Measurements from ENCODE around the gene ABLIM3.
"Not testable (repeated sequence)": the region's sequence is repeated elsewhere in the genome, so short reads cannot be mapped to it uniquely, and the experiment has no call there.

Gene ABLIM3

DNA sequence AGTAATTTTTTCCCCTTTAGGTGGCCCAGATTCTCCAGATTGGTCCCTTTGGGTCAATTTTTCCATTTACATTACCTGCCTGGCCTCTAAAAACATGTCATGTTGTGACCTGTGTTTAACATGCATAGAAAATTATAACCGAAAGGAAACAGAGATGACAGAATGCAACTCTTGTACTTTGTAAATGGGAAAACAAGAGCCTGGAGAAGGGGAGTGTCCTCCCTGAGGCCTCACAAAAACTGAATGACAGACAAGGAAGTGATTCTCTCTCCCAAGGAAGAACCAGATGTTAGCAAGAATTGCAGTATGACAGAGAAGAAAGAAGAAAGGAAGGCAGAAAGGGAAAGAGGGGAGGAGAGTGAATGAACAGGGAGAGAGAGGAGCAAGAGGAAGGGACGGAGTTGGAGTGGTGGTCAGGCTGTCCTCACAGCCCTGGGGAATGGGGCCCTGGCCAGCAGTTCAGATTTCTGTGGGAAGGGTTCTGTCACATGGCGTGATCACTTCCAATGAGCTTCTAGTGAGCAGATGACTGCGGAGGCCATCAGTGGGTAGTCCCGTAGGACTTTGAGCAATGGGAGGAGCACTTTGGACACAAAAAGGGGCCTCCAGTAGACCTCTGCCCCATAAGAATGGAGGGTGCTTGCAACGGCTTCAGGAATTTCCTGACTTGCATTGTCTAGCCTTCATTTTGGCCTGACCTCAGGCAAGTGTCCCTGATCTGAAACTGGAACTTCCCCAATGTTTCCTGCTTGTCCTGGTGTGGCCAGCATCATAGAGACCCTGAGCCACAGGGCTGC, 31.6 kb downstream of the ABLIM3 start:
- Histone ChIP-seq H3K4me3 (ENCODE audit: low read length) (no peak overlapping the region), H3K4me1 (ENCODE audit: insufficient read depth, low read length) (no peaks in the 10 kb centered on the region), H2AFZ (ENCODE audit: low read depth, low read length) (no peak overlapping the region)

GRCh38 chr5:149174847-149175234, 33.5 kb downstream of the ABLIM3 start:
- Histone ChIP-seq H2AFZ (ENCODE audit: low read depth, low read length) (no peak overlapping the region), H3K9me3 (ENCODE audit: low read length) (no peaks in the 10 kb centered on the region), H3K36me3 (ENCODE audit: insufficient read depth, low read length) (no peaks in the 10 kb centered on the region), H3K4me3 (ENCODE audit: low read length) (no peak overlapping the region), H3K27me3 (ENCODE audit: insufficient read depth, low read length) (no peaks in the 10 kb centered on the region), H3K4me1 (ENCODE audit: insufficient read depth, low read length) (no peaks in the 10 kb centered on the region)

More for the DNA sequence above, 31.6 kb downstream of the ABLIM3 start:
- H3K36me3 ChIP-seq (ENCODE audit: insufficient read depth, low read length), result no peaks in the 10 kb centered on the region
- H3K27me3 ChIP-seq (ENCODE audit: insufficient read depth, low read length), result no peaks in the 10 kb centered on the region
- H3K9me3 ChIP-seq (ENCODE audit: low read length), result no peaks in the 10 kb centered on the region

DNA sequence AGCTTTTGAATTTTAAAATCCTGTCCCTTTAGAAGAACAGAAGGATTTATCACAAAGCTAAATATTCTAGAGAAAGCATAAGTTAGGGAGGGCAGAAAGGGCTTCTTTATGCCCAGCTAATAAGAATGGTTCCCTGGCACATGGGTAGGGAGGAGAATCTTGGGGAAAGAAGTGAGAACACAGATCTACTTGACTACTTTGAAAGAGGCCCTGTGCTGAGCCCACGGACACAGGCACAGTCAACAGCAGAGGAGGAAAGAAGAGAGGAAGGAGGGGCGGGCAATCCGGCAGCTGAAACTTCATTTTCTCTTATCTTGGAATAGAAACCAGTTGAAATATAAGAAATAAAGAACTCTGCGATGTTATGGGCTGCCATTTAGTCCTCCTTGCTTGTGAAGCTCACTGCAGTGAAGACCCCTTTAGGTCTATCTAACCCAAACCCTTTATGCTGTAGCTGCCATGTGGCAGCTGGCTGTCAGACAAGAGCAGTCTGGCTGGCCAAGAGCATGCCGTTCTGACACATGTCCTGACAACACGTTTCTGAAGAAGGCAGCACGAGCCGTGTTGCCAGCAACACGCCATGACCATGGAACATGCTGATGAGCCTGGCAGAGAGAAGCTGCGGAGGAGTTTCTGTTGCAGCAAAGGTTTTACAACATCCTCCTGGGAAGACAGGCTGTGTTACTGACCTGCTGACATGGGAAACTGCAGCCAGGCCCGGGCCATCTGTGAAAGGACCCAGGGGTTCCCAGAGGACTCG, 34.2 kb downstream of the ABLIM3 start:
- Histone ChIP-seq H3K9me3 (ENCODE audit: low read length) (no peaks in the 10 kb centered on the region), H2AFZ (ENCODE audit: low read depth, low read length) (no peak overlapping the region), H3K4me1 (ENCODE audit: insufficient read depth, low read length) (no peaks in the 10 kb centered on the region), H3K27me3 (ENCODE audit: insufficient read depth, low read length) (no peaks in the 10 kb centered on the region), H3K4me3 (ENCODE audit: low read length) (no peak overlapping the region), H3K36me3 (ENCODE audit: insufficient read depth, low read length) (no peaks in the 10 kb centered on the region)

- no peaks in the 10 kb centered on the region for H3K9me3 ChIP-seq (ENCODE audit: low read length)
- no peak overlapping the region for H3K4me3 ChIP-seq (ENCODE audit: low read length)
- no peaks in the 10 kb centered on the region for H3K36me3 ChIP-seq (ENCODE audit: insufficient read depth, low read length)
- H3K4me1 ChIP-seq (ENCODE audit: insufficient read depth, low read length), result no peaks in the 10 kb centered on the region
- H2AFZ ChIP-seq (ENCODE audit: low read depth, low read length), result no peak overlapping the region
- H3K27me3 ChIP-seq (ENCODE audit: insufficient read depth, low read length), result peaks cover 3% of the 10 kb centered on the region
These were observed 36.1 kb downstream of the ABLIM3 start for GRCh38 chr5:149177339-149177843.

- no peaks in the 10 kb centered on the region for H3K4me1 ChIP-seq (ENCODE audit: insufficient read depth, low read length)
- no peak overlapping the region for H2AFZ ChIP-seq (ENCODE audit: low read depth, low read length)
- H3K4me3 ChIP-seq (ENCODE audit: low read length), result no peak overlapping the region
These were observed 36.7 kb downstream of the ABLIM3 start for GRCh38 chr5:149177911-149178565.

GRCh38 chr5:149181732-149182131, 40.4 kb downstream of the ABLIM3 start:
- H3K4me3 ChIP-seq (ENCODE audit: low read length), result no peak overlapping the region
- H3K9me3 ChIP-seq (ENCODE audit: low read length), result no peaks in the 10 kb centered on the region
- no peak overlapping the region for H2AFZ ChIP-seq (ENCODE audit: low read depth, low read length)
- H3K27me3 ChIP-seq (ENCODE audit: insufficient read depth, low read length), result peaks cover 3% of the 10 kb centered on the region
- H3K4me1 ChIP-seq (ENCODE audit: insufficient read depth, low read length), result no peaks in the 10 kb centered on the region
- H3K36me3 ChIP-seq (ENCODE audit: insufficient read depth, low read length), result no peaks in the 10 kb centered on the region

More at GRCh38 chr5:149177911-149178565, 36.7 kb downstream of the ABLIM3 start:
- Histone ChIP-seq H3K36me3 (ENCODE audit: insufficient read depth, low read length) (no peaks in the 10 kb centered on the region), H3K9me3 (ENCODE audit: low read length) (no peaks in the 10 kb centered on the region), H3K27me3 (ENCODE audit: insufficient read depth, low read length) (peaks cover 3% of the 10 kb centered on the region)

- H3K4me3 ChIP-seq (ENCODE audit: low read length), result no peak overlapping the region
These were observed 40.9 kb downstream of the ABLIM3 start for GRCh38 chr5:149182241-149182640.

DNA sequence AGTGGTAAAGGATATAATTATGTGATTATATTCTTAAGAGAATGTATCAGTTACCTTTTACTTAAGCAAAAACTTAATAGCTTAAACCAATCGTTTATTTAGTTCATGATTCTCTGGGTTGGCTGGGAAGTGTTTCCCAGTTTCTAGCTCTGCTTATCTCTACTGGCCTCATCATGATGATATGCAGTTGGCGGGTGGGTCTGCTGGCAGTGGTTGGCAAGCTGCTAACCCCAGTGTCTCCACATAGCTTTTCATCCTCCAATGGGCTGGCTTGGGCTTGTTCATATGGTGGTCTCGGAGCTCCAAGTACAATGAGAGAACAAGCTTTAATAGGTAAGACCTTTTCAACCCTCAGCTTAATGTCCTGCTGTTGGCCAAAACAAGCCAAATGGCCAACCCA, 43.8 kb downstream of the ABLIM3 start:
- Histone ChIP-seq H3K4me3 (ENCODE audit: low read length) (no peak overlapping the region), H3K36me3 (ENCODE audit: insufficient read depth, low read length) (no peaks in the 10 kb centered on the region), H2AFZ (ENCODE audit: low read depth, low read length) (no peak overlapping the region), H3K27me3 (ENCODE audit: insufficient read depth, low read length) (peaks cover 3% of the 10 kb centered on the region), H3K9me3 (ENCODE audit: low read length) (no peaks in the 10 kb centered on the region), H3K4me1 (ENCODE audit: insufficient read depth, low read length) (no peaks in the 10 kb centered on the region)

More at GRCh38 chr5:149182241-149182640, 40.9 kb downstream of the ABLIM3 start:
- Histone ChIP-seq H2AFZ (ENCODE audit: low read depth, low read length) (no peak overlapping the region), H3K4me1 (ENCODE audit: insufficient read depth, low read length) (no peaks in the 10 kb centered on the region), H3K9me3 (ENCODE audit: low read length) (no peaks in the 10 kb centered on the region), H3K27me3 (ENCODE audit: insufficient read depth, low read length) (peaks cover 3% of the 10 kb centered on the region), H3K36me3 (ENCODE audit: insufficient read depth, low read length) (no peaks in the 10 kb centered on the region)

DNA sequence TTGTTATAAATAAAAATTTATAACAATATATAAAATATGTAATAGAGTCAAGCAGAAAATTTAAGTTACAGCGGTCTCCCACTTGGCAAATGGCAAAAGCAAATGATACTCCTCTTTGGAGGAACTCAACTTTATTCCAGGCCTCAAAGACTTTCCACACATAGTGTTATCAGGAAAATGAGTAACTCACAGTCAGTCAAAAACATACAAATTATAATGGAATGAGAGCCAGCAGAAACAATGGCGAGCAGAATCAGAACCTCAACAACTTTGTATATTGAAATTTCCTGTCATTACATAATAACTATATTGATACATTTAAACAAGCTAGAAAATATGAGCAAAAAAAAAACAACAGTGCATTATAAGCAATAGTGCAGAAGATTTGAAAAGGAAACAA, 45.2 kb downstream of the ABLIM3 start:
- no peaks in the 10 kb centered on the region for H3K36me3 ChIP-seq (ENCODE audit: insufficient read depth, low read length)
- H3K4me1 ChIP-seq (ENCODE audit: insufficient read depth, low read length), result no peaks in the 10 kb centered on the region
- no peak overlapping the region for H2AFZ ChIP-seq (ENCODE audit: low read depth, low read length)
- no peaks in the 10 kb centered on the region for H3K9me3 ChIP-seq (ENCODE audit: low read length)
- H3K27me3 ChIP-seq (ENCODE audit: insufficient read depth, low read length), result peaks cover 2% of the 10 kb centered on the region
- no peak overlapping the region for H3K4me3 ChIP-seq (ENCODE audit: low read length)

DNA sequence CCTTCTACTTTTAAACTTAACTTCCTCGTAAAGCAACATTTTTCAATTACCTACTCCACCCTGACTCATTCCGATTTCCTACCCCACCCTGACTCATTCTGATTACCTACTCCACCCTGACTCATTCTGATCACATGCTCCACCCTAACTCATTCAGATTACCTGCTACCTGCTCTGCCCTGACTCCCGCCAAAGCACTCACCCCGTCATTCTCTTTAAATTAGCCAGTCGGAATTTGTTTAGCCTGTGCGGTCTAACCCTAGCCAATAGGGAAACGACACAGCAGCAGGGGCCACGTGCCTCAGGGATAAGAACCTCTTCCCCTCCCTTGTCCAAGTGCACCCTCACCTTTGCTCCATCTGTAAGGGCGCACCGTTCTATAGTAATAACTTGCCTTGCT, 46.3 kb downstream of the ABLIM3 start:
- H3K4me3 ChIP-seq (ENCODE audit: low read length), result not testable (repeated sequence)

DNA sequence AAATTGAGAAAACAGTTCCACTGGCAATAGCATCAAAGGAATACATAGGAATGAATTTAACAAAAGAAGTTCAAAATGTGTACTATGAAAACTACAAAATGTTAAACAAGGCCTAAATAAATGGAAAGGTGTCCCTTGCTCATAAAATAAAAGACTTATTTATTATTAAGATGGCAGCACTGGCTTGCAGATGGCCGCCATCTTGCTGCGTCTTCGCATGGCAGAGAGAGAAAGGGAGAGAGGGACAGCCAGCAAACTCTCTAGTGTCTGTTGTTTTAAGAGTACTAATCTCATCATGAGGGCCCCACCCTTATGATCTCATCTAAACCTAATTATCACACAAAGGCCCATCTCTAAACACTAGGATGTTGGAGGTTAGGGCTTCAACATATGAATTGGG, 47.1 kb downstream of the ABLIM3 start:
- H3K36me3 ChIP-seq (ENCODE audit: insufficient read depth, low read length), result no peaks in the 10 kb centered on the region
- no peaks in the 10 kb centered on the region for H3K4me1 ChIP-seq (ENCODE audit: insufficient read depth, low read length)
- no peaks in the 10 kb centered on the region for H3K27me3 ChIP-seq (ENCODE audit: insufficient read depth, low read length)
- no peak overlapping the region for H3K4me3 ChIP-seq (ENCODE audit: low read length)
- no peaks in the 10 kb centered on the region for H3K9me3 ChIP-seq (ENCODE audit: low read length)
- H2AFZ ChIP-seq (ENCODE audit: low read depth, low read length), result no peak overlapping the region

More for the DNA sequence above, 46.3 kb downstream of the ABLIM3 start:
- not testable (repeated sequence) for H3K4me1 ChIP-seq (ENCODE audit: insufficient read depth, low read length); H3K36me3 ChIP-seq (ENCODE audit: insufficient read depth, low read length); H2AFZ ChIP-seq (ENCODE audit: low read depth, low read length); H3K27me3 ChIP-seq (ENCODE audit: insufficient read depth, low read length); H3K9me3 ChIP-seq (ENCODE audit: low read length)

GRCh38 chr5:149195337-149195887, 54.1 kb downstream of the ABLIM3 start:
- Histone ChIP-seq H3K4me3 (ENCODE audit: low read length) (no peak overlapping the region), H3K4me1 (ENCODE audit: insufficient read depth, low read length) (peaks cover 3% of the 10 kb centered on the region), H3K9me3 (ENCODE audit: low read length) (no peaks in the 10 kb centered on the region), H3K36me3 (ENCODE audit: insufficient read depth, low read length) (no peaks in the 10 kb centered on the region), H3K27me3 (ENCODE audit: insufficient read depth, low read length) (no peaks in the 10 kb centered on the region), H2AFZ (ENCODE audit: low read depth, low read length) (no peak overlapping the region)

DNA sequence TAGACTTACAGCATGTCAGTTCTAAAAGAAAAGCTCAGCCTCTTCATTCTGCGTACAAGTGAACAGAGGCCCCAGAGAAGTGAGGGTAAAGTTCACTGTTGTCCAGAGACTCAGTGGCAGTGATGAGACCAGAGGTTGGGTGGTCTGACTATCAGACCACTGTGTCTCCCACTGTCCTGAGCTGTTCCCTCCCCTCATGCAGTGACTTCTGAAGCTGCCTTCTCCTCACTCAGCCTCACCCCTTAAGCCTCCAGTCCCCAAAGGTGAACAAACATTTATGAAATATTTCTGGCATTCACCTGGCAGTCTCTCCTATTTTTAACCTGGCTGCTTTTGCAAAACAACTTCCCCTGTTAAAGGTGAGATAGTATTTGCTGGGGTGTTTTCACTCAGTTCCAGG, 54.7 kb downstream of the ABLIM3 start:
- Histone ChIP-seq H3K36me3 (ENCODE audit: insufficient read depth, low read length) (no peaks in the 10 kb centered on the region), H2AFZ (ENCODE audit: low read depth, low read length) (no peak overlapping the region), H3K27me3 (ENCODE audit: insufficient read depth, low read length) (no peaks in the 10 kb centered on the region), H3K4me1 (ENCODE audit: insufficient read depth, low read length) (peaks cover 3% of the 10 kb centered on the region), H3K9me3 (ENCODE audit: low read length) (no peaks in the 10 kb centered on the region), H3K4me3 (ENCODE audit: low read length) (no peak overlapping the region)
